Astrocyte of the spinal cord (primary cell): ENCODE measurements around the gene FAM210B.
"Not testable (repeated sequence)": the region's sequence is repeated elsewhere in the genome, so short reads cannot be mapped to it uniquely, and the experiment has no call there.

Source experiments
- DNase-seq: peaks from one replicate; pipeline ENCODE4 v3.0.0; 2011; ENCODE audit warnings: low read depth, low spot score
- H3K4me3 ChIP-seq: 2 replicates; pipeline ENCODE4 v1.5.1; 2011; ENCODE audit warnings: low read depth, mild to moderate bottlenecking, low read length, moderate library complexity
- in situ Hi-C: cut with HindIII; loops from 2 replicates; pipeline ENCODE4 v1.10.0; 2017; ENCODE audit warnings: low sequenced_read_pairs
- TF ChIP-seq, protein P1 (sequence below): IDR thresholded peaks from 2 replicates; pipeline ENCODE4 v1.5.1; 2012; ENCODE audit warnings: low read depth, mild to moderate bottlenecking, low read length, inconsistent platforms

Gene FAM210B

GRCh38 chr20:56324806-56325205 is 34.0 kb upstream of the FAM210B start:
- no peak for DNase-seq
- TF ChIP-seq, protein P1, sequence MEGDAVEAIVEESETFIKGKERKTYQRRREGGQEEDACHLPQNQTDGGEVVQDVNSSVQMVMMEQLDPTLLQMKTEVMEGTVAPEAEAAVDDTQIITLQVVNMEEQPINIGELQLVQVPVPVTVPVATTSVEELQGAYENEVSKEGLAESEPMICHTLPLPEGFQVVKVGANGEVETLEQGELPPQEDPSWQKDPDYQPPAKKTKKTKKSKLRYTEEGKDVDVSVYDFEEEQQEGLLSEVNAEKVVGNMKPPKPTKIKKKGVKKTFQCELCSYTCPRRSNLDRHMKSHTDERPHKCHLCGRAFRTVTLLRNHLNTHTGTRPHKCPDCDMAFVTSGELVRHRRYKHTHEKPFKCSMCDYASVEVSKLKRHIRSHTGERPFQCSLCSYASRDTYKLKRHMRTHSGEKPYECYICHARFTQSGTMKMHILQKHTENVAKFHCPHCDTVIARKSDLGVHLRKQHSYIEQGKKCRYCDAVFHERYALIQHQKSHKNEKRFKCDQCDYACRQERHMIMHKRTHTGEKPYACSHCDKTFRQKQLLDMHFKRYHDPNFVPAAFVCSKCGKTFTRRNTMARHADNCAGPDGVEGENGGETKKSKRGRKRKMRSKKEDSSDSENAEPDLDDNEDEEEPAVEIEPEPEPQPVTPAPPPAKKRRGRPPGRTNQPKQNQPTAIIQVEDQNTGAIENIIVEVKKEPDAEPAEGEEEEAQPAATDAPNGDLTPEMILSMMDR = no peak
- H3K4me3 ChIP-seq = no peak overlapping the region
- in situ Hi-C loops = no loop called here

DNA sequence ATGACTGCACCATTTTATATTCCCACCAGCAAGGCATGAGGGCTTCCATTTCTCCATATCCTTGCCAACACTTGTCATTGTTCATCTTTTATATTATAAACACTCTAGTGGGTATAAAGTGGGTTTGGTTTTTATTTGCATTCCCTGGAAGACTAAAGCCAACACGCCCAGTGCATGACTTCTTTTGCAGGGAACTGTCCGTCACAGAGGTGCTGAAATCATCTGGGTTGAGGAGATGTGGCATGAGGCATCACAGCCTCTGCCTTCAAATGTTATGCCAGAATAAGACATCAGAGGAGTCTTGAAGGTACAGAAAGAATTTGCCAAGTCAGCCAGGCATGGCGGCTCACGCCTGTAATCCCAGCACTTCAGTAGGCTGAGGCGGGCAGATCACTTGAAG is 29.9 kb upstream of the FAM210B start:
- no peak overlapping the region for H3K4me3 ChIP-seq
- in situ Hi-C loops = no loop called here
- TF ChIP-seq, protein P1 = no peak
- DNase-seq = no peak

- H3K4me3 ChIP-seq, in situ Hi-C loops, DNase-seq: not testable (repeated sequence)
These were observed 22.1 kb upstream of the FAM210B start for GRCh38 chr20:56336709-56337108.

- in situ Hi-C loops = no loop called here
- DNase-seq = no peak
- TF ChIP-seq, protein P1 = no peak
- H3K4me3 ChIP-seq = no peak overlapping the region
These were observed 16.0 kb upstream of the FAM210B start for GRCh38 chr20:56342783-56343182.

DNA sequence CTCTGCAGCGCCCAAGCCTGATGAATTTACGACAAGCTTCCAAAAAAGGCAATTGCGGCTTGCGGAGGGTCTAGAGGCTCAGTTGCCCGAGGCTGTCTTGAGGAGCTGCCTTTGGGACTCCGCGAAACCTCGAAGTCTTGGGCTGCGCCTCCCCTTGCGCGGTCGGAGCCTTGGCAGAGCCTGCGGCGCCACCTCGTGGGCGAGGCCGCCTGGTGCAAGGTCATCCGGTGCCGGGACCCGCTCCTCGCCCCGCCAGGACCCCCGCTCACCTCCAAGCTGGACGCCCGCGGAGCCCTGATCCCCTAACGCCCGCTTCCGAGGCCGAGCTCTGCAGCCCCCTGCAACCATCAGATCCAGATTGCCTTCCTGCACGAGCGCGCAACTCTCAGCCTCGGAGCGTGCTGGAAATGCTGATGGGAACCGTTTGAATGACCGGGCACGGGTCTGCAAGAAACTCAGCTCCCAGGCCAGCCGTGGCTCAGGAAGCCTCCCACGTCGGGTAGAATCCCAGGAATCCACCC is 14.9 kb upstream of the FAM210B start:
- in situ Hi-C loops = no loop called here
- peak; percentile 22 for DNase-seq
- H3K4me3 ChIP-seq = no peak overlapping the region
- TF ChIP-seq, protein P1 = peak; percentile 72

DNA sequence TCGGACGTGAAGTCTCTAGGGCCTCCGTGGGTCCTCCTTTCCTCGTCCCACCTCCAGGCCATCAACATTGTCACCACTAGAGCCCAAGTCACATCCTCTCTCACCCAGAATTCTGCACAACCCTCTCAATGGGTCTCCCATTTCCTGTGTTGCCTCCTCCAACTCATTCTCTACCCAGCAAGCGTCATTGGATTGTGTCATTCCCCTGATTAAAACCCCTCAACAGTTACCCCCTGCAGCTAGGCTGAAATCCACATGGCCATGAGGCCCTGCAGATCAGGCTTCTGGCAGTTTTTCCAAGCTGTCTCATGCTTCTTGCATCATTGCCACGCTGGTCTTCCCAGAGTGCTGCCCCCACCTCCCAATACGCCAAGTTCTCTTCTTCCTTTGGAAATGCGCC is 12.9 kb upstream of the FAM210B start:
- in situ Hi-C loops = no loop called here
- TF ChIP-seq, protein P1 = no peak
- no peak for DNase-seq
- no peak overlapping the region for H3K4me3 ChIP-seq

DNA sequence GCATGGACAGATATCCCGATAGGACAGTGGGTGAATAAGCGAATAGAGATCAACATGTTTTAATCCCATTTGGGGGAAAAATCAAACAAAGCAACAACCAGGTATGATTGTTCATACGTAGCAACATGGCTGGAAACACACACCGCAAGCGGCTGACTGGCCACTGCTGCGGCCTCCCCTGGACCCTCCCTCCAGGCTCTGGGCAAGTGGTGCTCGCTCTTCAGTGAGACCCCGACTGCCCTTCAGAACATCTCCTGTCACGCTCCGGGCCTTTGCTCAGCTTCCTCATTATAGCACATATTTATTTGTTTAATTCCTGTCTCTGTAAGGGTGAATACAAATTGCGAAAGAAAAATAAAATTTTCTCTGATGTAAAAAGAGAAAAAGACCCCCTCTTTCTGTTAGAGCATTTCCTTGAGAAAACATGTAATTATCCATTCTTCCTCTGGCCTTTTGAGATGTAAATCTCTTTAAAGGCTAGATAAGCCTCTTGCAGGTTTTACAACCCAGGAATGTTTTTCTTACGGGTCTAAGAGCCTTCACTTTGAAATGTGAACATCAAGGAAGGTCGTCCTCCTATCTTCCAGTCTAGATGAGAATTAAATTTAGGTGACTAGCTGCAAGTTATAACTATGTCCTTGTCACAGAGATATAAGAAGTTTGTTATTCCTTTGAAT is 11.0 kb upstream of the FAM210B start:
- DNase-seq = no peak
- no peak overlapping the region for H3K4me3 ChIP-seq
- TF ChIP-seq, protein P1 = no peak
- in situ Hi-C loops = no loop called here
